Spleen (tissue), 11 donors: ENCODE data around the gene TBC1D22A. TPM values are rescaled to one million over a fixed set of nuclear protein-coding genes. Genes with fewer than 3 reads are reported as not detected.

ENCODE experiments used
- DNase-seq: peaks from one replicate; pipeline ENCODE4 v3.0.0-alpha.2; 2020
- H3K27ac ChIP-seq, 8 donors: fragments of 200-600 bp; sonication (generic) in 7 of 8; 1 replicate in 4 of 8; 2 replicates in 4 of 8; pipeline versions ENCODE4 v1.5.0 to v1.8.0; 2016 to 2021; ENCODE audit warnings: inconsistent platforms in 4 of 8, mild to moderate bottlenecking in 4 of 8, moderate library complexity in 1 of 8
- H3K27me3 ChIP-seq, 7 donors: fragments of 200-600 bp; sonication (generic) in 6 of 7; replicated peaks in 1 of 7; 1 replicate in 4 of 7; 2 replicates in 3 of 7; pipeline versions ENCODE4 v1.5.0 to v1.8.0; 2016 to 2021; ENCODE audit warnings: inconsistent platforms in 3 of 7, mild to moderate bottlenecking in 1 of 7
- H3K36me3 ChIP-seq, 6 donors: fragments of 200-600 bp; sonication (generic) in 5 of 6; 1 replicate in 4 of 6; 2 replicates in 2 of 6; pipeline versions ENCODE4 v1.5.0 to v1.8.0; 2016 to 2021; ENCODE audit warnings: inconsistent platforms in 2 of 6
- H3K4me1 ChIP-seq, 6 donors: fragments of 200-600 bp; sonication (generic) in 5 of 6; 1 replicate in 3 of 6; 2 replicates in 3 of 6; pipeline versions ENCODE4 v1.5.0 to v1.8.0; 2016 to 2021; ENCODE audit warnings: inconsistent platforms in 3 of 6
- H3K4me3 ChIP-seq, 8 donors: fragments of 200-600 bp; sonication (generic) in 7 of 8; 1 replicate in 4 of 8; 2 replicates in 4 of 8; pipeline versions ENCODE4 v1.5.0 to v1.8.0; 2016 to 2021; ENCODE audit warnings: inconsistent platforms in 4 of 8, mild to moderate bottlenecking in 4 of 8, moderate library complexity in 2 of 8
- H3K9me3 ChIP-seq, 8 donors: fragments of 200-600 bp; sonication (generic) in 7 of 8; 1 replicate in 4 of 8; 2 replicates in 4 of 8; pipeline versions ENCODE4 v1.5.0 to v1.8.0; 2016 to 2021; ENCODE audit warnings: inconsistent platforms in 4 of 8
- POLR2A ChIP-seq, 3 donors: fragments of 450-650 bp; IDR thresholded peaks; one replicate each; pipeline ENCODE4 v1.5.1; 2017; ENCODE audit warnings: antibody characterized with exemption in 3 of 3, mild to moderate bottlenecking in 1 of 3
- POLR2AphosphoS5 ChIP-seq, 3 donors: sonication (generic); formaldehyde crosslinking; IDR thresholded peaks; one replicate each; pipeline ENCODE4 v1.5.1; 2017; ENCODE audit warnings: antibody characterized with exemption in 3 of 3
- WGBS, 5 donors: extraction: QIAGEN DNeasy Blood & Tissue Kit in 3 of 5; methylation state at CpG; one replicate each; pipeline versions ENCODE4 v1.1.5 to v1.1.7; 2013 to 2018; 5-methylcytosine and 5-hydroxymethylcytosine counted together
- intact Hi-C: fragments of 100-400 bp; cut with DNase I; formaldehyde crosslinking; loops from one replicate; pipeline ENCODE4 v1.15.0; 2023; ENCODE audit warnings: low total_unique reads
- polyA plus RNA-seq, 3 donors: library from polyadenylated mRNA; stranded (reverse); fragments of 200-250 nt; gene quantifications; one replicate each; pipeline ENCODE4 v1.2.1, GENCODE V29; 2013
- total RNA-seq, 7 donors: library from RNA; depleted of rRNA in 3 of 7; stranded (reverse); fragments of >200 nt in 3 of 7; fragmentation: NEBNext Ultra II Directional in 4 of 7; extraction: Animal tissue kit (Norgen Biotek cat#: 25700) in 4 of 7; gene quantifications; one replicate each; pipeline versions ENCODE4 v1.1.0 to v1.2.1, GENCODE V29; 2016 to 2021
- TF ChIP-seq, protein P1 (sequence below), 11 experiments: fragments of 200-600 bp in 7 of 11; fragments of 450-650 bp in 4 of 11; sonication (generic) in 4 of 11; IDR thresholded peaks in 8 of 11; conservative IDR thresholded peaks in 3 of 11; 1 replicate in 7 of 11; 2 replicates in 4 of 11; pipeline versions ENCODE4 v1.4.0 to v1.8.0; 2016 to 2021; ENCODE audit warnings: antibody characterized with exemption in 11 of 11, inconsistent platforms in 4 of 11, mild to moderate bottlenecking in 1 of 11
- donor health status: healthy with polysubstance abuse.
- donor health status: DM: no; HTN: no; CAD: no; lungs with moderate emphysema.
- donor health status: DM: no; HTN: no; CAD: no.
- donor health status: Bipolar disorder and iron deficiency.
- donor health status: healthy.
- donor health status: DM: no; HTN: no; CAD: no.
- donor health status: DM: yes; HTN: yes; CAD: no.

Gene TBC1D22A
- total and polyA plus RNA-seq, 10 donors, result 17.2 to 66.9 (median 49.6) TPM

DNA sequence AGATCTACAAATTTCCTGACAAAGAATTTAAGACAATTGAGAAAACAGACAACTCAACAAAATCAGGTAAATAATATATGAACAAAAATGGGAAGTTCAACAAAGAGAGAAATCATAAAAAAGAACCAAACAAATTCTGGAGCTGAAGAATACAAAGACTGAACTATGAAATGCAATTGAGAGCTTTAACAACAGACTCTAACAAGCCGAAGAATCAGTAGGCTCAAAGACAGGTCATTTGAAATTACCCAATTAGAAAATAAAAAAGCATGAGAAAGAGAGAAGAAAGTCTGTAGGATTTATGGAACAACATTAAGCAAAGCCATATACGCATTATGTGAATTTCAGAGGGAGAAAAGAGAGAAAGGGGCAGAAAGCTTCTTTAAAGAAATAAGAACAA lies 72.8 kb downstream of the TBC1D22A start:
- Histone ChIP-seq H3K4me3 (no peak overlapping the region), H3K9me3 (peaks cover 7 to 28% (median 25%) of the 10 kb centered on the region in 8 donors), H3K27me3 (no peaks in the 10 kb centered on the region), H3K27ac (no peak overlapping the region), H3K36me3 (peaks cover 0 to 37% (median 4%) of the 10 kb centered on the region in 6 donors), H3K4me1 (peaks cover 0 to 16% (median 4%) of the 10 kb centered on the region in 6 donors)
- TF ChIP-seq POLR2AphosphoS5 (IDR thresholded peaks at IDR 0.05) (no peak), POLR2A (IDR thresholded peaks at IDR 0.05) (no peak)
- TF ChIP-seq, protein P1, sequence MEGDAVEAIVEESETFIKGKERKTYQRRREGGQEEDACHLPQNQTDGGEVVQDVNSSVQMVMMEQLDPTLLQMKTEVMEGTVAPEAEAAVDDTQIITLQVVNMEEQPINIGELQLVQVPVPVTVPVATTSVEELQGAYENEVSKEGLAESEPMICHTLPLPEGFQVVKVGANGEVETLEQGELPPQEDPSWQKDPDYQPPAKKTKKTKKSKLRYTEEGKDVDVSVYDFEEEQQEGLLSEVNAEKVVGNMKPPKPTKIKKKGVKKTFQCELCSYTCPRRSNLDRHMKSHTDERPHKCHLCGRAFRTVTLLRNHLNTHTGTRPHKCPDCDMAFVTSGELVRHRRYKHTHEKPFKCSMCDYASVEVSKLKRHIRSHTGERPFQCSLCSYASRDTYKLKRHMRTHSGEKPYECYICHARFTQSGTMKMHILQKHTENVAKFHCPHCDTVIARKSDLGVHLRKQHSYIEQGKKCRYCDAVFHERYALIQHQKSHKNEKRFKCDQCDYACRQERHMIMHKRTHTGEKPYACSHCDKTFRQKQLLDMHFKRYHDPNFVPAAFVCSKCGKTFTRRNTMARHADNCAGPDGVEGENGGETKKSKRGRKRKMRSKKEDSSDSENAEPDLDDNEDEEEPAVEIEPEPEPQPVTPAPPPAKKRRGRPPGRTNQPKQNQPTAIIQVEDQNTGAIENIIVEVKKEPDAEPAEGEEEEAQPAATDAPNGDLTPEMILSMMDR (IDR thresholded peaks at IDR 0.05 in 8 of 11, conservative IDR thresholded peaks at IDR 0.05 in 3 of 11), result no peak
- 95 to 99% (median 98%) methylated on average over 2 of the region's 2 CpGs for WGBS, 5 donors
- intact Hi-C loops, result no loop called here
- DNase-seq, result no peak

DNA sequence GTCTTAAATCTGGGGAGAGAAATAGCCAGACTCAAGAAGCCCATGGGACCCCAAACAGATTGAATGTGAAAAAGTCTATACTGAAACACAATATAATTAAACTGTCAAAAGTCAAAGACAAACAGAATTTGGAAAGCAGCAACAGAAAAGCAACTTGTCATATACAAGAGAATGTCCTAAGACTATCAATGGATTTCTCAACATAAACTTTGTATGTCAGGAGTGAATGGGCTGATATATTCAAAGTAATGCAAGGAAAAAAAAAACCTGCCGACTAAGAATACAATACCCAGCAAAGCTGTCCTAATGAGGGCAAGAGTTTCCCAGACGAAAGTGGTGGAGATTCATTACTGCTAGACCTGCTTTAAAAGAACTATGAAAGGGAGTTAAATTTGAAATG lies 73.2 kb downstream of the TBC1D22A start:
- 92 to 99% (median 99%) methylated on average over 2 of the region's 2 CpGs for WGBS, 5 donors
- Histone ChIP-seq H3K4me1 (peaks cover 0 to 12% (median 1%) of the 10 kb centered on the region in 6 donors), H3K36me3 (peaks cover 0 to 33% (median 4%) of the 10 kb centered on the region in 6 donors), H3K27ac (no peak overlapping the region), H3K9me3 (peaks cover 7 to 28% (median 25%) of the 10 kb centered on the region in 8 donors), H3K4me3 (no peak overlapping the region), H3K27me3 (no peaks in the 10 kb centered on the region)
- intact Hi-C loops, result no loop called here
- TF ChIP-seq POLR2AphosphoS5 (IDR thresholded peaks at IDR 0.05) (no peak), POLR2A (IDR thresholded peaks at IDR 0.05) (no peak)
- TF ChIP-seq, protein P1 (IDR thresholded peaks at IDR 0.05 in 8 of 11, conservative IDR thresholded peaks at IDR 0.05 in 3 of 11), result no peak
- DNase-seq, result no peak

DNA sequence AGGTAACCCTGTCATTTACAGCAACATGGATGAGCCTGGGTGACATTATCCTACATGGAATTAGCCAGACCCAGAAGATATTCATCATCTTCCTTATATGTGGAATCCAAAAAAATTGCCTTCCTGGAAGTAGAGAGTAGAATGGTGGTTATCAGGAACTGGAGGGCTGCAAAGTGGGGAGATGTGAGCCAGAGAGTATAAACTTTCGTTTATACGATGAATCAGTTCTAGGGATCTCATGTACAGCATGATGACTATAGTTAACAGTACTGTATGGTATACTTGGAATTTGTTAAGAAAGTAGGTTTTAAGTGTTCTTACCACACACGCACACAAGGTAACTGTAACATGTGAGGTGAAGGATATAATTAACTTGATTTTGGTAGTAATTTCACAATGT lies 79.1 kb downstream of the TBC1D22A start:
- intact Hi-C loops, result no loop called here
- 77 to 100% (median 97%) methylated on average over 3 of the region's 3 CpGs for WGBS, 5 donors

DNA sequence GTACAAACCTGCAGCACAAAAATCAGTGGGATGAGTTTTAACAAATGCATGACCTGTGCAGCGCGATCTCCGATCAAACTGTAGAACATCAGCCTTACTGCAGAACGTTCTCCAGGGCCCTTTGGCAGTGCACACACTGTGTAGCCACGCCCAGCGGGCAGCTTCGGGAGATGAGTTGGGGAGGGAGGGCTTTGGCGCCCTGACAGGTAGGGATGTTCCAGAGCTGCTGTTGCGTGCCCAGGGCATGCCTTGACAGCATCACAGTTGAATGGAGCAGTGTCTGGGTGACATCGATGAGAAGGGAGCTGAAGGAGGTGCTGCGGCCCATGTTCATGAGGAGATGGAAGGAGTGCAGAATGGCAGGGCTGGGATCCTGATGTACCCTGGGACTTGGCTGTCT lies 80.2 kb downstream of the TBC1D22A start:
- DNase-seq, result no peak
- H3K9me3 ChIP-seq, result no peaks in the 10 kb centered on the region
- H3K27ac ChIP-seq, result no peak overlapping the region
- intact Hi-C loops, result no loop called here
- TF ChIP-seq, protein P1 (IDR thresholded peaks at IDR 0.05 in 8 of 11, conservative IDR thresholded peaks at IDR 0.05 in 3 of 11), result no peak
- no peak for TF ChIP-seq POLR2A (IDR thresholded peaks at IDR 0.05)
- no peak for TF ChIP-seq POLR2AphosphoS5 (IDR thresholded peaks at IDR 0.05)
- WGBS, 5 donors, result 94 to 96% (median 96%) methylated on average over 11 of the region's 11 CpGs
- H3K27me3 ChIP-seq, result no peaks in the 10 kb centered on the region
- no peak overlapping the region for H3K4me3 ChIP-seq
- H3K4me1 ChIP-seq, result peaks cover 0 to 33% (median 9%) of the 10 kb centered on the region in 6 donors
- H3K36me3 ChIP-seq, result peaks cover 0 to 29% (median 2%) of the 10 kb centered on the region in 6 donors

More for the DNA sequence above, 79.1 kb downstream of the TBC1D22A start:
- no peak for TF ChIP-seq POLR2AphosphoS5 (IDR thresholded peaks at IDR 0.05)
- TF ChIP-seq POLR2A (IDR thresholded peaks at IDR 0.05), result no peak
- TF ChIP-seq, protein P1 (IDR thresholded peaks at IDR 0.05 in 8 of 11, conservative IDR thresholded peaks at IDR 0.05 in 3 of 11), result no peak
- H3K27ac ChIP-seq, result no peak overlapping the region
- DNase-seq, result no peak
- peaks cover 0 to 3% (median 0%) of the 10 kb centered on the region in 8 donors for H3K9me3 ChIP-seq
- H3K27me3 ChIP-seq, result no peaks in the 10 kb centered on the region
- H3K4me1 ChIP-seq, result peaks cover 0 to 29% (median 9%) of the 10 kb centered on the region in 6 donors
- no peak overlapping the region for H3K4me3 ChIP-seq
- H3K36me3 ChIP-seq, result peaks cover 0 to 18% (median 0%) of the 10 kb centered on the region in 6 donors
